AG04449 (cell line): Measurements from ENCODE around the gene PSAP.
A peak's percentile ranks its signal among the peaks of the same experiment; 100 is the strongest.
"Not testable (repeated sequence)": the region's sequence is repeated elsewhere in the genome, so short reads cannot be mapped to it uniquely, and the experiment has no call there.

Experiments used
- CTCF ChIA-PET: fragments of 350-600 bp; formaldehyde crosslinking; extraction: SDS; loops from one replicate; lab custom pipeline; 2021; ENCODE audit warnings: antibody characterized with exemption; lab: Yijun Ruan, JAX
- POLR2A ChIA-PET: fragments of 400-600, 350-600 bp; formaldehyde crosslinking; extraction: SDS; loops from one replicate; lab custom pipeline; 2020; ENCODE audit warnings: antibody characterized with exemption, inconsistent platforms; lab: Yijun Ruan, JAX
- DNase-seq: peaks from one replicate; pipeline ENCODE4 v3.0.0-alpha.2; 2010; ENCODE audit warnings: low read depth, low spot score
- H3K4me3 ChIP-seq: 2 replicates; pipeline ENCODE4 v1.5.1; 2011; ENCODE audit warnings: low read depth, mild to moderate bottlenecking, control low read depth, low read length
- TF ChIP-seq, protein P1 (sequence below): IDR thresholded peaks from one replicate; pipeline ENCODE4 v1.5.1; 2011; ENCODE audit warnings: mild to moderate bottlenecking, moderate library complexity, low read length, control low read depth, inconsistent platforms; ENCODE audit not compliant: insufficient read depth; ENCODE audit errors: missing control alignments

PSAP gene

DNA sequence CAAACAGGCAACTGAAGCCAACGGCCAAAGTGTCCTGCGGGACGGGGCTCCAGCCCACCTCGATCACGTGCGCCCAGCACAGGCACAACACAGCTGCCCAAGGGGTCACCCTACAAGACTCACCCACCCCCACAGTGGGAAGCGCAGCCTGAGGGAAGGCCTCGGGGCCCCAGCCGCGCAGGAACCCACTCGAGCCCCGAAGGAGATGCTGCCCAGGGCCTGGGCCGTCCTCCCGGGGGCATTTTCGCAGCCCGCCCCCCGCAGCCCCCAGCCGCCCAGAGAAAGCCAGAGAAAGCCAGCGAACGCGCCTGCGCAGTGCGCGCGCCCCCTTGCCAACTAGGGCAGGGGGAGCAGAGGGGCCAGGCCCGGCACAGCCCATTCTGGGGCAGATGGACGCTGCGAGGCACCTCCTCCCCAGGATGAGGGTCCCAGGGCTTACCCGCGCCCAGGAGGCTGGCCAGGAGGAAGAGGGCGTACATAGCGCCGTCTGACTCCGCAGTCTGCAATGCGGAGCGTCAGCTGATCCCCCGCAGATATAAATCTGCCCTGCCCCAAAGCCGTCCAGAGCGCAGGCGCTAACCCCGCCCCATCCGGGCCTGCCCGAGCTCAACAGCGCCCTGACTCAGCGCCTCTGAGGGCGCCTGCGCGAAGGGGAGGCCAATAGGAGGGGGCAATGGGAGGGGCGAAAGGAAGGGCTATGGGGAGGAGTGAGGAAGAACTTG, at the start of gene PSAP:
TSS of gene PSAP (minus strand) at position 509 of the 722 bp plus-strand sequence. CDS start at position 479, 30 bp downstream.
- ChIA-PET POLR2A (interaction anchor here (0.5 to 2.0 kb wide), 11 partner anchors 9 to 972 kb away, joined by 3 to 47 read pairs (median 3); partner anchors contain the start of gene VSIR), CTCF (interaction anchor here (0.6 to 2.4 kb wide), 8 partner anchors 8 to 1350 kb away, joined by 3 to 14 read pairs (median 3); no protein-coding TSS in a partner anchor)
- TF ChIP-seq, protein P1, sequence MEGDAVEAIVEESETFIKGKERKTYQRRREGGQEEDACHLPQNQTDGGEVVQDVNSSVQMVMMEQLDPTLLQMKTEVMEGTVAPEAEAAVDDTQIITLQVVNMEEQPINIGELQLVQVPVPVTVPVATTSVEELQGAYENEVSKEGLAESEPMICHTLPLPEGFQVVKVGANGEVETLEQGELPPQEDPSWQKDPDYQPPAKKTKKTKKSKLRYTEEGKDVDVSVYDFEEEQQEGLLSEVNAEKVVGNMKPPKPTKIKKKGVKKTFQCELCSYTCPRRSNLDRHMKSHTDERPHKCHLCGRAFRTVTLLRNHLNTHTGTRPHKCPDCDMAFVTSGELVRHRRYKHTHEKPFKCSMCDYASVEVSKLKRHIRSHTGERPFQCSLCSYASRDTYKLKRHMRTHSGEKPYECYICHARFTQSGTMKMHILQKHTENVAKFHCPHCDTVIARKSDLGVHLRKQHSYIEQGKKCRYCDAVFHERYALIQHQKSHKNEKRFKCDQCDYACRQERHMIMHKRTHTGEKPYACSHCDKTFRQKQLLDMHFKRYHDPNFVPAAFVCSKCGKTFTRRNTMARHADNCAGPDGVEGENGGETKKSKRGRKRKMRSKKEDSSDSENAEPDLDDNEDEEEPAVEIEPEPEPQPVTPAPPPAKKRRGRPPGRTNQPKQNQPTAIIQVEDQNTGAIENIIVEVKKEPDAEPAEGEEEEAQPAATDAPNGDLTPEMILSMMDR: no peak
- DNase-seq: peak; percentile 69
- peak within 1 kb of the TSS; percentile 99 for H3K4me3 ChIP-seq

DNA sequence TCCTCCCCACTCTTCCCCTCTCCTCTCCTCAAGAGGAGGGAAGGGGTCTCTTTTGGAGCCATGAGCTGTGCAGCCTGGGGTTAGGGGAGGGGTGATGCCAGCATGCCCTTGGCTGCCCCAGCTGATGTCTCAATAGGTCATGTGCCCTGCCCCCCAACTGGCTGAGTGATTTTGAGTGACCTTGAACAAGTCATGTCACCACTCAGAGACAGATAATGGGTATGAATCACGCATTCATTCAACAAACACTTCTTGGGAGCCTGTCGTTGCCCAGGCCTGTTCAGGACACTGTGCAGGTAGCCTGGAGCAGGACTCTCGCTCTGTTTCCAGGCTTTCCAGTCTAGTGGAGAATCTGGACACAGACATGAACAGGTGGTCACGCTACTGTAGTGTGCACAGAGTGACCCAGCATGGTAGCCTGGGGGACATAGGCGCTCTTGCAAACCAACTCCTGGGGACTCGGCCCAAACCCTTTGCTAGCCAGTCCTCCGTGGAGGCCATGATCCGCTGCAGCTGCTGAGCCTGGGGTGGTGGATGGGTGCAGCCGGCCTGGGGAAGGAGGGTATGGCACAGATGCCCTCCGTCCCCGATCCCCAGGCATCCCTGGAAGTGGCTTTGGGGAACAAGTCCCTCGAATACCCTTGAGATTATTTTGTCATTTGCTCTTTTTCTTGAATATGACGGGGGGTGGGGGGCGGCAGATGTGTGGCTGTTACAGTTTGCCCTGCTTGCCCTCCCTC, 49.6 kb upstream of the PSAP start:
- ChIA-PET POLR2A (no interaction called here), CTCF (interaction anchor here (4.7 to 7.4 kb wide), 3 partner anchors 17 to 148 kb away, joined by 32 to 165 read pairs (median 83); no protein-coding TSS in a partner anchor)
- no peak for DNase-seq
- no peak overlapping the region for H3K4me3 ChIP-seq
- TF ChIP-seq, protein P1: no peak

DNA sequence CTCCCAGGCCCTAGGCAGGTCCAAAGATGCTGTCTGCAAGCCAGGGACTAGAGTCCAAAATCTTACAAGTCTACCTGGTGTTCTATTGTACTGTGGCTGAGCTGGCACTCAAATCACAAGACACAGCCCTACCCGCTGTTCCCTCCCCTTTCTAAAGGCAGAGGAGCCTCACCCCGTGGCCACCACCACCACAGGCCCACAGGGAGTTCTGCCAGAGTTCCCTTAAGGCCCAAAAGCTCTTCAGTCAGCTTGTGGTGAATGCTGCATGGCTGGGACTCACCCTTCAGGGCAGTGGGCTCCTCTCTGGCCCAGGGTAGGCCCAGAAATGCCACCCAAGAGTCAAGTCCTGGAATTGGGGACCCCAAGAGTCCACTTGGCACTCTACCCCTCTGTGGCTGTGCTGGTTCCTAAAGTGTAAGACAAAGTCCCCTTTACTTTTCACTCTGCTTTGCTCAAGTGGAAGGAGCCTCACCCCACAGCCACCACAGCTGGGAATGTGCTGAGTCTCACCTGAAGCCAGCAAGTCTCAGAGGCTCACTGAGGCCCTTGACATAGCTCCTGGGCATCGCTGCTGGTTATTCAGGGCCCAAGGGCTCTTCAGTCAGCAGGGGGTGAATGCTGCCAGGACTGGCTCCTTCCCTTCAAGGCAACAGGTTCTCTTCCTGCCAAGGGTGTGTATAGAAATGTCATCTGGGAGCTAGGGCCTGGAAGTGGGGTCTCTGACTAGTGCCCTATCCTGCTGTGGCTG, 48.8 kb upstream of the PSAP start:
- no peak for DNase-seq
- POLR2A ChIA-PET: no interaction called here
- CTCF ChIA-PET: interaction anchor here (0.7 to 7.4 kb wide), 6 partner anchors 18 to 438 kb away, joined by 3 to 165 read pairs (median 4); no protein-coding TSS in a partner anchor
- TF ChIP-seq, protein P1: no peak
- H3K4me3 ChIP-seq: no peak overlapping the region

DNA sequence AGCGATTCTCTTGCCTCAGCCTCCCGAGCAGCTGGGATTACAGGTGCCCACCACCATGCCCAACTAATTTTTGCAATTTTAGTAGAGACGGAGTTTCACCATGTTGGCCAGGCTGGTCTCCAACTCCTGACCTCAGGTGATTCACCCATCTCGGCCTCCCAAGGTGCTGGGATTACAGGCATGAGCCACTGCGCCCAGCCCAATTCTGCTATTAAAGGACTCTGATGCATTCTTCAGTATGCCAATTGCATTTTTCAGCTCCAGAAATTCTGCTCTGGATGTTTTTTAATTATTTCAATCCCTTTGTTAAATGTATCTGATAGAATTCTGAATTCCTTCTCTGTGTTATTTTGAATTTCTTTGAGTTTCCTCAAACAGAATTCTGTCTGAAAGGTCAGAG, 47.3 kb upstream of the PSAP start:
- POLR2A ChIA-PET, H3K4me3 ChIP-seq, DNase-seq: not testable (repeated sequence)
- CTCF ChIA-PET: interaction anchor here (0.8 to 7.4 kb wide), 11 partner anchors 10 to 439 kb away, joined by 3 to 165 read pairs (median 4); no protein-coding TSS in a partner anchor

DNA sequence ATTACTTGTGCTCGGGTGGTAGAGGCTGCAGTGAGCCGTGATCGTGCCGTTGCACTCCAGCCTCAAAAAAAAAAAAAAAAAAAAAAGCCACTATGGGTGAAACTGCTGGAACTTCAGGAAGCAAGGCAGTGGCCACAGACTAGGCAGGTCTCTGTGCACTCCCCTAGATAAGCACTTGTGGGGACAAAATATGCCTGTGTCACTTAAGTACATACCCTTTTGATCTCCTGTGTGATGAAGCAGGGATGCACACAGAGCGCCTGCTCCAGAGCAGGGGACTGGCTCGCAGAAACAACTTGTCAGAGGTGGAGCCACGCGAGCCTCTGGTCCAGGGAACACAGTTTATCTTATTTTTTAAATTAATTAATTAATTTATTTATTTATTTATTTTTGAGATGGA, 42.9 kb upstream of the PSAP start:
- H3K4me3 ChIP-seq: no peak overlapping the region
- DNase-seq: no peak
- POLR2A ChIA-PET: no interaction called here
- TF ChIP-seq, protein P1: no peak
- CTCF ChIA-PET: interaction anchor here (0.9 to 7.4 kb wide), 13 partner anchors 11 to 578 kb away, joined by 3 to 83 read pairs (median 4); no protein-coding TSS in a partner anchor

DNA sequence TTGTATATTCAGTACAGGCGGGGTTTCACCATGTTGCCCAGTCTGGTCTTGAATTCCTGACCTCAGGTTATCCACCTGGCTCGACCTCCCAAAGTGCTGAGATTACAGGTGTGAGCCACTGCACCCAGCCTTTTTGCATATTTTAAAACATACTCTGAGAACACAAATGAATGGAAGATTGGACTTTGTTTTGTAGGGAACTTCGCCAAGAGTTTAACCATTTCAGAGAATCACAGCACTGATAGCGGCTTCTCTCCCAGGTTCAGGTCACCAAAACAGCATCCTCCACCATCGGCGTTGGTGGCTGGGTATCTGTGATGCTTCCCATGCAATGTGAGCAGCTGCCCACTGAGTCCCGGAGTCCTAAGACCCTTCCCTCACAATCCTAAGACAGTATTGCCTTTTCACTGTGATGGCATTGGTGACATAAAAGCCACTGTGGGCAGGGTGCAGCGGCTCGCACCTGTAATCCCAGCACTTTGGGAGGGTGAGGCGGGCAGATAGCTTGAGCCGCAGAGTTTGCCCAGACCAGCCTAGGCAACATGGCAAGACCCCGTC, 42.3 kb upstream of the PSAP start:
- ChIA-PET POLR2A (interaction anchor here (1.2 kb wide), 1 partner anchor 42 kb away, joined by 3 read pairs; the partner anchor contains the start of gene PSAP), CTCF (interaction anchor here (0.9 to 7.4 kb wide), 9 partner anchors 10 to 509 kb away, joined by 3 to 83 read pairs (median 5); no protein-coding TSS in a partner anchor)
- DNase-seq: no peak
- no peak overlapping the region for H3K4me3 ChIP-seq
- TF ChIP-seq, protein P1: no peak
